Right lobe of liver (tissue), 6 donors: Measurements from ENCODE around the gene MICU1. TPM values are rescaled to one million over a fixed set of nuclear protein-coding genes. Genes with fewer than 3 reads are reported as not detected.

Experiments
- ATAC-seq, 4 donors: fragments of 200-7000 bp; cut with Tn5 transposase; one replicate each; pipeline ENCODE4 v1.9.1; 2020; ENCODE audit warnings: mild to moderate bottlenecking in 4 of 4, moderate library complexity in 4 of 4
- DNase-seq, 3 donors: peaks; one replicate each; pipeline ENCODE4 v3.0.0-alpha.2; 2020
- H3K27ac ChIP-seq, 3 donors: fragments of 200-600 bp; one replicate each; pipeline ENCODE4 v1.8.0; 2022
- H3K27me3 ChIP-seq, 2 donors: fragments of 200-600 bp; one replicate each; pipeline ENCODE4 v1.8.0; 2022
- H3K36me3 ChIP-seq, 4 donors: fragments of 200-600 bp; sonication (generic) in 1 of 4; one replicate each; pipeline versions ENCODE4 v1.5.1 to v1.8.0; 2017 to 2022; ENCODE audit warnings: control low read depth in 1 of 4
- H3K4me1 ChIP-seq, 4 donors: fragments of 200-600 bp; sonication (generic) in 1 of 4; one replicate each; pipeline versions ENCODE4 v1.5.1 to v1.8.0; 2017 to 2022; ENCODE audit warnings: control low read depth in 1 of 4
- H3K4me3 ChIP-seq, 3 donors: fragments of 200-600 bp; one replicate each; pipeline ENCODE4 v1.8.0; 2022
- H3K9me3 ChIP-seq, 4 donors: fragments of 200-600 bp; sonication (generic) in 1 of 4; one replicate each; pipeline versions ENCODE4 v1.5.1 to v1.8.0; 2017 to 2022; ENCODE audit warnings: control low read depth in 1 of 4
- CTCF ChIP-seq, 4 donors: fragments of 200-600 bp in 3 of 4; fragments of 450-650 bp in 1 of 4; IDR thresholded peaks; one replicate each; pipeline versions ENCODE4 v1.5.1 to v1.8.0; 2016 to 2022; ENCODE audit warnings: antibody characterized with exemption in 4 of 4, mild to moderate bottlenecking in 2 of 4
- POLR2A ChIP-seq: fragments of 450-650 bp; IDR thresholded peaks from one replicate; pipeline ENCODE4 v1.6.1; 2017; ENCODE audit warnings: antibody characterized with exemption, mild to moderate bottlenecking
- WGBS: methylation state at CpG from one replicate; pipeline ENCODE4 v1.1.6; 2018; ENCODE audit warnings: low coverage, low lambda C conversion rate; ENCODE audit not compliant: insufficient coverage; ENCODE audit errors: missing lambda C conversion rate; 5-methylcytosine and 5-hydroxymethylcytosine counted together
- intact Hi-C, 2 donors: fragments of 100-400 bp; cut with DNase I; formaldehyde crosslinking; loops; one replicate each; pipeline versions ENCODE4 v1.11.2 to v1.14.1; 2022
- total RNA-seq, 6 experiments: library from RNA; depleted of rRNA in 2 of 6; stranded (reverse); fragments of >200 nt in 2 of 6; fragmentation: NEBNext Ultra II Directional in 3 of 6; extraction: Animal tissue kit (Norgen Biotek cat#: 25700) in 3 of 6; gene quantifications; one replicate each; pipeline versions ENCODE4 v1.1.0 to v1.2.4, GENCODE V29; 2016 to 2023
- donor health status: DM: no; HTN: yes; CAD: no.
- donor health status: DM: no; HTN: no; CAD: no.
- donor health status: DM: no; HTN: no; CAD: no.
- donor health status: DM: no; HTN: yes; CAD: no.
- donor health status: DM: no; HTN: yes; CAD: no.

Gene MICU1
- total RNA-seq, 6 experiments from 2014 or later = 25.3 to 55.3 (median 38.2) TPM

- Histone ChIP-seq H3K27me3 (no peaks in the 10 kb centered on the region), H3K4me1 (peaks cover 0 to 34% (median 6%) of the 10 kb centered on the region in 4 donors), H3K36me3 (peaks cover 0 to 11% (median 0%) of the 10 kb centered on the region in 4 donors), H3K4me3 (no peak overlapping the region), H3K27ac (no peak overlapping the region), H3K9me3 (no peaks in the 10 kb centered on the region)
- no peak for DNase-seq
- 51% methylated on average over 5 of the region's 5 CpGs for WGBS
- peak in 3 of 4 donors; percentile 24 to 47 (median 36) for ATAC-seq
- intact Hi-C loops = no loop called here
- TF ChIP-seq POLR2A (no peak), CTCF (IDR thresholded peaks at IDR 0.05) (no peak)
Observed at GRCh38 chr10:72511459-72511858, 114.4 kb downstream of the MICU1 start.

- no peak for TF ChIP-seq POLR2A
- TF ChIP-seq CTCF (IDR thresholded peaks at IDR 0.05) = no peak
- H3K4me3 ChIP-seq = no peak overlapping the region
- no peak overlapping the region for H3K27ac ChIP-seq
- WGBS = 19% methylated on average over 1 of the region's 1 CpG
- peaks cover 0 to 11% (median 0%) of the 10 kb centered on the region in 4 donors for H3K36me3 ChIP-seq
- ATAC-seq (peak in 3 of 4 donors; percentile 30 to 53 (median 39)), DNase-seq (no peak)
- intact Hi-C loops = no loop called here
- peaks cover 0 to 23% (median 3%) of the 10 kb centered on the region in 4 donors for H3K4me1 ChIP-seq
- no peaks in the 10 kb centered on the region for H3K9me3 ChIP-seq
- no peaks in the 10 kb centered on the region for H3K27me3 ChIP-seq
Observed at GRCh38 chr10:72509941-72510340, 115.9 kb downstream of the MICU1 start.

- Histone ChIP-seq H3K9me3 (no peaks in the 10 kb centered on the region), H3K27me3 (no peaks in the 10 kb centered on the region), H3K4me1 (peaks cover 0 to 17% (median under 1%) of the 10 kb centered on the region in 4 donors), H3K27ac (no peak overlapping the region), H3K36me3 (peaks cover 0 to 11% (median 0%) of the 10 kb centered on the region in 4 donors), H3K4me3 (no peak overlapping the region)
- WGBS = 61% methylated on average over 4 of the region's 4 CpGs
- DNase-seq (no peak), ATAC-seq (peak in 3 of 4 donors; percentile 46 to 55 (median 51))
- intact Hi-C loops = no loop called here
- no peak for TF ChIP-seq POLR2A
- no peak for TF ChIP-seq CTCF (IDR thresholded peaks at IDR 0.05)
Observed at GRCh38 chr10:72509206-72509799, 116.6 kb downstream of the MICU1 start.

GRCh38 chr10:72508033-72508432 is 117.8 kb downstream of the MICU1 start:
- intact Hi-C loops = no loop called here
- H3K4me3 ChIP-seq = no peak overlapping the region
- H3K4me1 ChIP-seq = peaks cover 0 to 20% (median 5%) of the 10 kb centered on the region in 4 donors
- H3K9me3 ChIP-seq = no peaks in the 10 kb centered on the region
- TF ChIP-seq POLR2A = no peak
- no peak for TF ChIP-seq CTCF (IDR thresholded peaks at IDR 0.05)
- ATAC-seq (no peak), DNase-seq (no peak)
- no peak overlapping the region for H3K27ac ChIP-seq
- no peaks in the 10 kb centered on the region for H3K27me3 ChIP-seq
- H3K36me3 ChIP-seq = peaks cover 0 to 11% (median 0%) of the 10 kb centered on the region in 4 donors
- 56% methylated on average over 2 of the region's 2 CpGs for WGBS
